Testis (tissue), 2 donors: Measurements from ENCODE around the gene SEC24B.
"Not testable (repeated sequence)": the region's sequence is repeated elsewhere in the genome, so short reads cannot be mapped to it uniquely, and the experiment has no call there.

Experiments used
- CTCF ChIP-seq, 3 experiments: fragments of 450-650 bp in 2 of 3; fragments of 200-600 bp in 1 of 3; sonication (generic) in 1 of 3; IDR thresholded peaks; one replicate each; pipeline ENCODE4 v1.5.1; 2016 to 2019; ENCODE audit warnings: antibody characterized with exemption in 3 of 3, mild to moderate bottlenecking in 2 of 3, moderate library complexity in 1 of 3
- POLR2A ChIP-seq: fragments of 450-650 bp; IDR thresholded peaks from one replicate; pipeline ENCODE4 v1.6.1; 2017; ENCODE audit warnings: antibody characterized with exemption, mild to moderate bottlenecking, moderate library complexity

GRCh38 chr4:109579997-109580396 lies 146.4 kb downstream of the SEC24B start:
- TF ChIP-seq CTCF (IDR thresholded peaks at IDR 0.05); POLR2A: not testable (repeated sequence)
